NCI-H1930 (cell line): ENCODE measurements around the gene CASP2.

Source experiments
- DNase-seq, 2 experiments: peaks; one replicate each; lab custom pipeline; 2025; lab: John Stamatoyannopoulos, UW

CASP2 gene

DNA sequence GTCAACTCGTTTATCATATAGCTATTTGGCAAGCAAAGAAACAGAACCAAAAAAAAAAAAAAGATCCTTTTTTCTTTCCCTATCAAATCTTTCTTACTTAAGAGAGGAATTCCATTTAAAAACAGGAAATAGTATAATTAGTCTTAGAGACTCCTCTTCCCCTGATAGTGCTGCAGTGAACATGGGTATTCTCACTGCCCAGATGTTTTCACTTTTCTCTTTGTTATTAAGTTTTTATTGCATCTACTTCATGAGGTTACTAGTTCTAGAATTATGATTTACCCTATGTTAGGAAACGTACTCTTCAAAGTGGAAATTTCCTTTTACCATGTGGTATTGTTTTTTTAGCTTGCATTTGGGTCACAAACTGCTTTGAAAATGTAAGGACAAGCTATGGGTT, 8.5 kb downstream of the CASP2 start:
- DNase-seq, result no peak

DNA sequence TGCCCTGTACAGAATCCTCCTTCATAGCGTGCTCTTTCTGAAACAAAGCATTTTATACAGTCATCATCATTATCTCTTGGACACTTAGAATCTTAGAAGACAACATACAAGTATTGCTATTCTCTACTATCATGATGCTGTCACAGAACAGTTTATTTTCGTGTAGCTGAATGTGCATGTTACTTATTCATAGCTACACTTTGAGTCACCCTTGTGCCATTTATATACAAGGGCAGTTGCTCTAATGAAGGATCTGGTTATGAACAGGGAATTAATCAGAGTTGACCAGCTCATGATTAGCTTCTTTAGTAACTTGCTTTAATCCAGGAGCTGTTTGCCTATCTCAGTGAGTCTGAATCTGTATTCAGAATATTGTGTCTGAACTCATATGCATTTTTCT, 11.2 kb downstream of the CASP2 start:
- no peak for DNase-seq

DNA sequence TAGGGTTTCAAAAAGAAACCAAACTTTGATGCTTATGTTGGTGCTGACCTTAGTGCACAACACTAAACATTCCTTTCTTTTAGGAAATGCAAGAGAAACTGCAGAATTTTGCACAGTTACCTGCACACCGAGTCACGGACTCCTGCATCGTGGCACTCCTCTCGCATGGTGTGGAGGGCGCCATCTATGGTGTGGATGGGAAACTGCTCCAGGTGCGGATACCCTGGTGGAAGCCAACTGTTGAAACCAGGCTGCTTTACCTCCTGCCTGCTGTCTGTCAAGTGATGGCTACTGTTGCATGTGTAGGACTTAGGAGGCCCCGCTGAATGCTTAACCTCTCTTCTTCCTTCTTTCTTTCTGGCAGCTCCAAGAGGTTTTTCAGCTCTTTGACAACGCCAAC, 11.7 kb downstream of the CASP2 start:
- no peak for DNase-seq

DNA sequence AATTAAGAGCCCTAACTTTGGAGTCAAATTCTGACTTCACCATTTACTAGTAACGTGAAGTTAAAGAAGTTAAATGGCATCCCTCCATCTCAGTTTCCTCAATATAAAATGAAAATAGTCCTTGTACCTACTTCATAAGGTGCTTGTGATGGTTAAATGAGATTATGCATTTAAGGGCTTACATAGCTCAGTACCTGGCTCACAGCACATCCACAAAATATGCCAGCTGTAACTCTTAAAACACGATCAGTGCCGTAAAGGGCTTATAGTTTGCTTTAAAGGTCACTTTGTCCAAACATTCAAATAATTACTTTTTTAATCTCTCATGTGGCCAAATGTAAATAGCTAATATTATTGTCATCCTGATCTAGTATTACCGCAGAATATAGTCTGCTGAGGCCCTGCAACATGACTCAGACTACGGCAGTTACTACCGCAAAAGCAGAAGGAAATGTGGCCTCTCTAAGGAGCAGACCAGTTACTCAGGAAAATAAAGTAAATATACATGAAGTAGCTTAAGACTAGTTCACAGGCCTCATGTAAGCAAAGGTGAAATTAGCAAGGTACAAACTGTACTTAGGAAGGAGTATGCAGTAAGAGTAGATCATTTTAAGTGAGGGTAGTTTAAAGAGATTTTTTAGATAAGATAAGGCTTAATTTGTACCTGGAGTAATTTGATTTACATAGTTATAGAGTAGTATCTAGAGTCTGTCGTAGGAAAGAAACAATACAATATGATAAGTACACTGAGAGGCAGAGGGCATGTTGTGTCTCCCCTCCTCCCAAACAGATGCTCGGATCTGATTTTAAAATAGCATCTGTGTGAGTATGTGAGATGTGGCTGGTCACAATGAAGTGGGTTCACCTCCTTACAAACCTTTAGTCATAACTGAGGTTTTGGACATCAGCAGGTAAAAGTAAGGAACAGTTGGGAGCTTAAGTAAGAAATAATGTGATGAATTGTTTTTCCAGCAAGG, 13.1 kb downstream of the CASP2 start:
- DNase-seq, result no peak

- DNase-seq, result no peak
Measured at GRCh38 chr7:143303733-143304132, 15.6 kb downstream of the CASP2 start.

- no peak for DNase-seq
Measured at GRCh38 chr7:143304938-143305337, 16.8 kb downstream of the CASP2 start.

DNA sequence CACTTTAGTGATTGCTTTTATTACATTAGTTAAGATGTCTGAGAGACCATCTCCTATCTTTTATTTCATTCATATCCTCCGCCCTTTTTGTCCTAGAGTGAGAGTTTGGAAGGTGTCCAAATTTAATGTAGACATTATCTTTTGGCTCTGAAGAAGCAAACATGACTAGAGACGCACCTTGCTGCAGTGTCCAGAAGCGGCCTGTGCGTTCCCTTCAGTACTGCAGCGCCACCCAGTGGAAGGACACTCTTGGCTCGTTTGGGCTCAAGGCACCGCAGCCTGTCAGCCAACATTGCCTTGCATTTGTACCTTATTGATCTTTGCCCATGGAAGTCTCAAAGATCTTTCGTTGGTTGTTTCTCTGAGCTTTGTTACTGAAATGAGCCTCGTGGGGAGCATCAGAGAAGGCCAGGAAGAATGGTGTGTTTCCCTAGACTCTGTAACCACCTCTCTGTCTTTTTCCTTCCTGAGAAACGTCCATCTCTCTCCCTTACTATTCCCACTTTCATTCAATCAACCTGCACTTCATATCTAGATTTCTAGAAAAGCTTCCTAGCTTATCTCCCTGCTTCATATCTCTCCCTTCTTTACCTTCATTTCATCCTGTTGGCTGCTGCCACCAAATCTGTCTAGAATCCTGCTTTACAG, 17.4 kb downstream of the CASP2 start:
- peak in 1 of 2 experiments; percentile 5 for DNase-seq

GRCh38 chr7:143308632-143309031, 20.5 kb downstream of the CASP2 start:
- no peak for DNase-seq

DNA sequence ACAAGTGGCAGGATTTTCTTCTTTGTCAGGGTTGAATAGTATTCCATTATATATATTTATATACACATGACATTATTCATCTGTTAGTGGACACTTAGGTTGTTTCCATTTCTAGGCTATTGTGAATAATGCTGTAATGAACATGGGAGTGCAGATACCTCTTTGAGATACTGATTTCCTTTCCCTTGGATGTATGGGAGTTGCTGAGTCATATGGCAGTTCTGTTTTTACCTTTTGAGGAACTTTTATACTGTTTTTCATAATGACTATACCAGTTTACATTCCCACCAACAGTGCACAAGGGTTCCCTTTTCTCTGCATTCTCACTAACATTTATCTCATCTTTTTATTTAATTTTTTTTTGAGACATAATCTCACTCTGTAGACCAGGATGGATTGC, 26.0 kb downstream of the CASP2 start:
- DNase-seq, result no peak

DNA sequence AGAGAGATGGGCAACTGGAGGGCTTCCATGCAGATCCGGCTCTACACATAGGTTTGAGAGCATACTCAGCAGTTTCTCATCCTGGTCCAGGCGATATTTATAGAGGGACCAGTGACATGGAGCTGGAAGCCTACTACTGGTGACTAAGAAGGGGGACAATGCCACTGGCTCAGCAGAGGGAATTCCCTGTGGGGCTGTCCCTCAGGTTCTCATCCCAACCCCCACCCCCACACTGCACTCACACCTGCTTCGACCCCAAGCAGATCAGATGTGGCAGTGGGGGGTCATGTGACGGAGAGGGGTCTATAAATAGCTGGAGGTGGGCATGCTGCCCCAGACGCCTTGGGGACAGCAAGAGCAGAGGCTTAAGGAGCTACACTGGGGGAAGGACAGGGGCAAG, 27.6 kb downstream of the CASP2 start, which contains the start of gene CLCN1:
TSS of gene CLCN1 (plus strand) at position 336 of the 400 bp plus-strand sequence. CDS start 102 bp downstream, outside the sequence.
- no peak for DNase-seq

DNA sequence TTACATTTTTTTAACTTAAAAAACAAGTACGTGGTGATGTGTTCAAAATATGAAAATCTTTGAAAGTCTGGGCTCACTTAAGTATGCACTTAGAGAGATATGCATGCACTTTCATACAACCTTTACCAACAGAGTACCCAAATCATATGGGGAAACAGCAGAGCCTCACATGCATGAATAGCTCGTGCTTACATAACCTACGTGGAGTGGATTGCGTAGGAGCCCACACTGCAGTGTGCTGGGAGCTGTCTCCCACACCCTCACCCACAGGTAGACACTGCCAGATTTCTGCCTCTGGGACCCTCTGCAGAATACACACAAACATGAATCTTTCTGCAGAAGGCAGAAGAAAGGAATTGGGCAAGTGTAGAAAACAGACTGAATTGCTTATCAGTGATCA, 28.3 kb downstream of the CASP2 start:
- no peak for DNase-seq

GRCh38 chr7:143318661-143319060, 30.5 kb downstream of the CASP2 start:
- no peak for DNase-seq

DNA sequence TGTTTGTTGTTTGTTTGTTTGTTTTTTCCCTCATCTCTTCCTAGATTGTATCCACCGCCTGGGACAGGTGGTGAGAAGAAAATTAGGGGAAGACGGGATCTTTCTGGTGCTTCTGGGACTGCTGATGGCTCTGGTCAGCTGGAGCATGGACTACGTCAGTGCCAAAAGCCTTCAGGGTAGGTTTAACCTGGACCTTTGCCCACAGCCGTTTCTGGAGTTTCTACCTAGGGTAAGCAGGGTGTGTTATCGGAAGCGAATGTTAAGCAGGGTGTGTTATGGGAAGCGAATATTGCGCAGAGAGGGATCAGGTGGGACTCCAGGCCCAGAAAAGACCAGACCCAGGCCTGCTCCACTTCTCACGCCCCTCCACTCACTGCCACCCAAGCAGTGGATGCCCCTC, 32.5 kb downstream of the CASP2 start:
- DNase-seq, result no peak

- no peak for DNase-seq
Measured at GRCh38 chr7:143321242-143321641, 33.1 kb downstream of the CASP2 start.

- DNase-seq, result no peak
Measured at GRCh38 chr7:143321734-143322133, 33.6 kb downstream of the CASP2 start.

- DNase-seq, result no peak
Measured at GRCh38 chr7:143322760-143323633, 34.8 kb downstream of the CASP2 start.

DNA sequence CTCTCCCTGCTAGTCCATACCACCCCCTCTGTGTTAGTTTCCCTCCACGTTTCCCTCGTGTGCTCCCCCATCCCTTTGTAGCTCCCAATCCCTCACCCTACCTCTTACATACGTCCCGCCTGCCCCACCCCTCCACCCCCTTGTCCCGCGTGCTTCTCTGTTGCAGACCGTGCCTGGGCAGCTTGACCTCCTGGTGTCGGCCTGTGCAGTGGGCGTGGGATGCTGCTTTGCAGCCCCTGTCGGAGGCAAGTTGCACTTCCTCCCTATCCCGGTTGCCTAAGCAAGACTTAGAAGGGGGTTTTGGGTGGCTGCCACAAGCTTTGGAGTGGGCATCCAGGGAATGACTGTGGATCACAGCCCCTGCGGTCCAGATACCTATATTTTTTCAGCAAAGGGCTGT, 35.5 kb downstream of the CASP2 start:
- DNase-seq, result no peak

DNA sequence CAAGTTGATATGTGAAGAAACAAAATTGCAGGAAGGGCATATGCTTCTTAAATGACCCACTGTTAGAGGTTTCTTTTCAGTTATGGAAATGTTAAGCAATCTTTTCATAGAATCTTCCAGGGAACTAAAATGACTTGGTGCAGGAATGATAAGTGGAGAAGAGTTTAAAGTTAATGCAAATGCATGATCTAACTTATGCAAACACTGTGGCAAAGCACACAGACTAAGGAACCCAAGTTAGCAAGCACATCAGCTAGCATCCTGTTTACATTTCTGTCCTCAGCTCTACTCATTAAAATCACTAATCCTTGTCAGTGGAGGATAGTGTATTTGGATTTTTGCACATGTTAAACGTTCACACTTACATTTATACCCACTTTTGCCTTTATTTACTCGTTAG, 37.1 kb downstream of the CASP2 start:
- no peak for DNase-seq

DNA sequence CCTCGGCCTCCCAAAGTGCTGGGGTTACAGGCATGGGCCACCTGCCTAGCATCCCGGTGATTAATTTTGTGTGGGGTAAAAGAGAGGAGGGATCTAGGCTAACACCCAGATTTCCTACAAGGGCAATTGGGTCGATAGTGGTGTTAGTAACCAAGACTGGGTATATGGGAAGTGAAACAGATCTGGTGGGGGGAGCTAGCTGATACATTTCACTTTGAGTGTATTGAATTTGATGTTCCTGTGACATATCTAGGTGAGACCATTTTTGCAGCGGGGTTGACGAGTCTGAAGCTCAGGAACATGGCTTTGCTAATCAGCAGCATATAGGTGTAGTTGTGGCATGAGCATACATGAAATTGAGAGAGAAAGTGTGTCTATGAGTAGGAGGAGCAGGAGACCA, 39.8 kb downstream of the CASP2 start:
- DNase-seq, result no peak

DNA sequence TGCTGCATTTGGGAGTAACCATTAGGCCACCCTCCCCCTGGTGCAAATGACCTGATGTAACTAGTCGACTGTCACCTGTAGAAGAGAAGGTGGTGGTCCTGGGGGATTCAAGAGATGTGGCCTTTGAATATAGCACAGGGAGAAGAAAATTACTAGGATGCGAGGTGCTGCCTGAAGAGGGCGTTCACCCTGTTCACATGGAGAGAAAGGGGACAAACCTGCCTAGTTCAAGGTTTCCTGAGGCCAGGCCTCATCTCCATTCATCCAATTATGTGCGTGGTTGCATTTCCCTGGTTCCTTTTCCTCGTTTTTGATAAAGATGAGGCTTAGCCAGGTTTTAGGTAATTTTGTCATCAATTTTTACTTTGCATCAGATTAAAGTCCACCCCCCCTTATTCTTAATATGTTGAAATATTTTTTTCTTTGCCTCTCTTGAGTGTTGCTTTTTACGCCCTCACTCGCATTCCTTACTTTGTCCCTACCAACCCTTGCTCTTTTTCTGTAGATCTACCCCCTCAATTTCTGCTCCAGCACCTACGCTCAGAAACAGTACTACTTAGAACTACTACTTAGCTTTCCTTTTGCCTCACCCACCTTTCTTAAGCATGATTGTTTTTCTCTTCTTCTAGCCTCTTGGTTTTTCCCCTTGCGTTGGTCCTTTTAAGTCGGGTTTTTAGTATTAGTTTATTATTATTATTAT, 41.5 kb downstream of the CASP2 start:
- no peak for DNase-seq

DNA sequence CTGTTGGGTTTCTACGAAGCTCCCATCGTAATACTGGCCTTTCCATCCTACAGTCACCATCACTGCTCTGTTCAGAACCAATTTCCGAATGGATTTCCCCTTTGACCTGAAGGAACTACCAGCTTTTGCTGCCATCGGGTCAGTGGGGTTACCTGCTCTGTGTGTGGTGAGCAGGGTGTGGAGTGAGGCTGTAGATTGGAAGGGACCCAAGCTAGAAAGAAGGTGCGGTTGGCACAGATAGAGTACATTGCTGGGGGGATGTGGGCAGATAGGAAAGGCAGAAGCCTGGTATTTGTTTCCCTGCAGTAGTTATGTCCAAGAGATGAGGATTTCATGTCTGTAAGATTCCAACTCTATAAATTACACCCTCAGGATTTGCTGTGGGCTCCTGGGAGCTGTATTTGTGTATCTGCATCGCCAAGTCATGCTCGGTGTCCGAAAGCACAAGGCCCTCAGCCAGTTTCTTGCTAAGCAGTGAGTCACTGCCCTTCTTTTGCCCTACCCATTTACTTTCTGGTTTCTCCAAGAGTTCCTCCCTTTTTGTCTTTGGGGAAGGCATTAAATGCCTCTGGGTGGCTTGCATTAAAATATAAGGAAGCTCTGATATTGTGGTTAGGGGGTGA, 43.1 kb downstream of the CASP2 start:
- DNase-seq, result no peak
